ENCODE data around the gene SCN4A. TPM values are rescaled to one million over a fixed set of nuclear protein-coding genes. Genes with fewer than 3 reads are reported as not detected.

Gene SCN4A
- total RNA-seq, 1 experiment from 2014 or later: 1.4 TPM

DNA sequence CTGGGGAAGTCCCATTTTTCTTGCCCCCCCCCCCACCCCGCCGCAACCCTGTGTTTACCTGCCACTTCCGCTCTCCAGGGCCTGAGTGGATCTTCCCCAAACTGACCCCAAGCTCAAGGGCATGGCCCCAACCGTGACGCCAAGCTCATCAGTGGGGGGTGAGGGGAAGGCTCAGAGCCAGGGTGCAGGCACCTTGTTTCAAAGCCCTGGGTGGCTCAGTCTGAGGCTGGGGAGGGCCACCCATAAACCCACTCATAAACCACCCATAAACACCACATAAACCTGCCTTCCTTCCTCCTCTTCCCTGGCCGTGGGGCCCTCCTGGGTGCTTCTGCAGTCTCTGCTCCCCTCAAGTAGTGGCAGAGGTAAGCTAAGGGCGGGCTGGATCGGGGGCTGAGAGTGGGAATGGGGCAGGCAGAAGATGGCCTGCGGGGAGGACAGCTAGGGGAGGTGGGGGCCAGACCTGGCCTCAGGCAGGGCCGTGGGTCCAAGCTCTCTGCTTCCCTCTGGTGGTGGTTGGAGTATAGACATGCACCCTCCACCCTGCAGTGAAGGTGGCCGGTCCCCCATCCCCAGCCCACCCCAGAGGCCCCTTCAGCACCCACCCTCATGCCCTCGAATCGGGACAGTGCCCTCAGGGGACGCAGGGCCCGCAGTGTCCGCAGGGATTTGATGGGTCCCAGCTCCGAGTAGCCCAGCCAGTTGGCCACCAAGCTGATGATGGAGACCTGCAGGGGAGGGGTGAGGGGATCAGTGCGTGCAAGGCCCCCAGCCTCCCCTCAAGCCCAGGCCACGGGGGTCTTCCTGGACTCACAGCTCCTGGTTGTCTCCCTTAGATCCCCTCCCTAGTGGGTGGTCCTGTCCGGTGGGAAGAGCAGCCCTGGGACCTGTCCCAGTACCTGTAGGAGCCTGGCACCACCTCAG is 26.0 kb downstream of the SCN4A start:
- no TSS peak for BruUV-seq (replicated peaks)
- Histone ChIP-seq H3K79me2 (ENCODE audit: low read depth) (no peaks in the 10 kb centered on the region), H3K4me3 (no peak overlapping the region), H3K36me3 (ENCODE audit: low read depth) (no peaks in the 10 kb centered on the region), H4K20me1 (ENCODE audit: insufficient read depth) (no peaks in the 10 kb centered on the region), H3K9me2 (ENCODE audit: insufficient read depth) (no peaks in the 10 kb centered on the region), H3K4me1 (replicated peaks; ENCODE audit: insufficient read depth) (no peaks in the 10 kb centered on the region), H3F3A (ENCODE audit: insufficient read depth, low read depth) (no peaks in the 10 kb centered on the region), H3K4me2 (no peak overlapping the region), H3K27me3 (ENCODE audit: insufficient read depth, low read depth) (peaks cover 11% of the 10 kb centered on the region), H3K9me3 (ENCODE audit: insufficient read depth, low read depth) (no peaks in the 10 kb centered on the region), H3K27ac (no peak overlapping the region), H2AFZ (no peak overlapping the region)
- ChIA-PET POLR2A (ENCODE audit: unreplicated experiment) (interaction anchor here (0.9 kb wide), 1 partner anchor 18 kb away, joined by 7 read pairs; no protein-coding TSS in a partner anchor), CTCF (interaction anchor here (0.5 to 1.3 kb wide), 11 partner anchors 11 to 199 kb away, joined by 3 to 9 read pairs (median 5); partner anchors contain the start of gene GH1)
- peak in 1 of 2 experiments; percentile 43 for DNase-seq
- TF ChIP-seq EZH2 (IDR thresholded peaks at IDR 0.05; ENCODE audit: low read depth): no peak
- TF ChIP-seq, protein P1, sequence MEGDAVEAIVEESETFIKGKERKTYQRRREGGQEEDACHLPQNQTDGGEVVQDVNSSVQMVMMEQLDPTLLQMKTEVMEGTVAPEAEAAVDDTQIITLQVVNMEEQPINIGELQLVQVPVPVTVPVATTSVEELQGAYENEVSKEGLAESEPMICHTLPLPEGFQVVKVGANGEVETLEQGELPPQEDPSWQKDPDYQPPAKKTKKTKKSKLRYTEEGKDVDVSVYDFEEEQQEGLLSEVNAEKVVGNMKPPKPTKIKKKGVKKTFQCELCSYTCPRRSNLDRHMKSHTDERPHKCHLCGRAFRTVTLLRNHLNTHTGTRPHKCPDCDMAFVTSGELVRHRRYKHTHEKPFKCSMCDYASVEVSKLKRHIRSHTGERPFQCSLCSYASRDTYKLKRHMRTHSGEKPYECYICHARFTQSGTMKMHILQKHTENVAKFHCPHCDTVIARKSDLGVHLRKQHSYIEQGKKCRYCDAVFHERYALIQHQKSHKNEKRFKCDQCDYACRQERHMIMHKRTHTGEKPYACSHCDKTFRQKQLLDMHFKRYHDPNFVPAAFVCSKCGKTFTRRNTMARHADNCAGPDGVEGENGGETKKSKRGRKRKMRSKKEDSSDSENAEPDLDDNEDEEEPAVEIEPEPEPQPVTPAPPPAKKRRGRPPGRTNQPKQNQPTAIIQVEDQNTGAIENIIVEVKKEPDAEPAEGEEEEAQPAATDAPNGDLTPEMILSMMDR (conservative IDR thresholded peaks at IDR 0.05): peak; percentile 81
- intact Hi-C loops (cut with micrococcal nuclease; ENCODE audit: unreplicated experiment): no loop called here

DNA sequence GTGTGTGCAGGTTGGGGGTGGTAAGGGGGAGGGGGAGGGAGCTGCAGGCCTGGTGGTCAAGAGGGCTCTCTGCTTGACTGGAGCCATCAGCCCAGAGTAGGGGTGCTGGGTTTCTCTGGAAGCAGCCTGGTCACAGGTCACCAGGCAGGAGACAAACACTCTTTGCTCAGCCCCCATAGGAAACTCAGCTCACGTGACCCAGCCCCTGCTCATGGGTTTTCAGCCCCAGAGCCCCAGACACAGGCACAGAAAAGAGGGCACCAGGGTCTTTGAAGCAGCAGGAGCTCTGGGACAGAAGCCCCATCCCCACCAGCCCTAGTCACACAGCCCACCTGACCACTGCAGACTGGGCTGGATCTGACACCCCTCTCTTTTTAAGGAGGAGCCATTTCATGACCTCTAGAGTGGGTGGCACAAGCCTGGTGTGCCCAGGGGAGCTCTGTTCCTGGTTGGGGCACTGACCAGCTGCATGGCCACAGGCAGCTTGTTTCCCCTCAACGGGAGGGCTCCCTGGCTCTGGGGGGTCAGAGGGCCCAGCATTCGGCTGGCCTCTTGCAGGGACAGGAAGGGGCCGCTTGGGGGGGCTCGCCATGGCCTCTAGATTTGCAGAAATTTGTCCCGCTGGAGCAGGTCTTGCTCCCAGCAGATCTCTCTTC is 26.8 kb downstream of the SCN4A start:
- Histone ChIP-seq H3K36me3 (ENCODE audit: low read depth) (no peaks in the 10 kb centered on the region), H3K27me3 (ENCODE audit: insufficient read depth, low read depth) (peaks cover 11% of the 10 kb centered on the region), H3F3A (ENCODE audit: insufficient read depth, low read depth) (no peaks in the 10 kb centered on the region), H3K4me1 (replicated peaks; ENCODE audit: insufficient read depth) (no peaks in the 10 kb centered on the region), H2AFZ (no peak overlapping the region), H3K9me3 (ENCODE audit: insufficient read depth, low read depth) (no peaks in the 10 kb centered on the region), H3K9me2 (ENCODE audit: insufficient read depth) (no peaks in the 10 kb centered on the region), H3K79me2 (ENCODE audit: low read depth) (no peaks in the 10 kb centered on the region), H3K4me3 (no peak overlapping the region), H3K4me2 (no peak overlapping the region), H3K27ac (no peak overlapping the region), H4K20me1 (ENCODE audit: insufficient read depth) (no peaks in the 10 kb centered on the region)
- ChIA-PET CTCF (interaction anchor here (0.5 to 1.3 kb wide), 11 partner anchors 12 to 199 kb away, joined by 3 to 9 read pairs (median 5); partner anchors contain the start of gene GH1), POLR2A (ENCODE audit: unreplicated experiment) (interaction anchor here (0.6 to 0.9 kb wide), 2 partner anchors 18 to 39 kb away, joined by 3 to 7 read pairs; no protein-coding TSS in a partner anchor)
- TF ChIP-seq, protein P1 (conservative IDR thresholded peaks at IDR 0.05): no peak
- no peak for DNase-seq
- no TSS peak for BruUV-seq (replicated peaks)
- intact Hi-C loops (cut with micrococcal nuclease; ENCODE audit: unreplicated experiment): no loop called here

DNA sequence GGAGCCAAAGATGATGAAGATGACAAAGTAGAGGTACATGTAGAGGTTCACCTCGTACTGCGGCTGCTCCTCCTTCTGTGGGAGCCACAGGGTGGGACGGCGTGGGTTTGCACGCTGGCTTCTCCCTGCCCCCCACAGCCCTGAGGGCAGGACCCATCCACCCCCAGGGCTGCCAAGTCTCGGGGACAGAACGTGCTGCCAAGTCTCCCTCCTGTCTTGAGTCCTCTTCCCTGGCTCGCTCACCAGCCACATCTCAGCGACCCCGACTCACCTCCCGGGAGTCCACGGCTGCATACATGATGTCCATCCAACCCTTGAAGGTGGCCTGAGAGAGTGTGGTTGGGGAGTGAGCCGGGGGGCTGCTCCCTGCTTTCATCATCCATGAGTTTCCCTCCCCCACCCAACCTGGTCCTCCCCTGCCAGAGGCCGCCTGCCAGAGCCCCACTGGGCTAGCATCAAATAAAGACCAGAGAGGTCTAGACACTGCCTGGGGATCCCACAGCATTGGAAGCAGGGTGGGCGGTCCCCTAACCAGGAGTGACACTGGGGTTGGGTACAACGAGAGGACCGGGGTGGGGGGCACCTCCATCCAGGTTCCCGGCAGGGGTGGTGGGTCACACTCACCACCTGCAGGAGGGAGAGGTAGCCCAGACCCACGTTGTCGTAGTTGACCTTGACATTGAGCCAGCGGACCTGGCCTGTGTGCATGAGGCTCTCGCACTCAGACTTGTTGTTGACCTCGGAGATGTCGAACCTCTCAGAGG is 27.8 kb downstream of the SCN4A start:
- Histone ChIP-seq H3K27me3 (ENCODE audit: insufficient read depth, low read depth) (peaks cover 11% of the 10 kb centered on the region), H2AFZ (no peak overlapping the region), H3K36me3 (ENCODE audit: low read depth) (no peaks in the 10 kb centered on the region), H3K4me3 (no peak overlapping the region), H3K4me2 (no peak overlapping the region), H3F3A (ENCODE audit: insufficient read depth, low read depth) (no peaks in the 10 kb centered on the region), H3K27ac (no peak overlapping the region), H3K9me2 (ENCODE audit: insufficient read depth) (no peaks in the 10 kb centered on the region), H3K4me1 (replicated peaks; ENCODE audit: insufficient read depth) (no peaks in the 10 kb centered on the region), H4K20me1 (ENCODE audit: insufficient read depth) (no peaks in the 10 kb centered on the region), H3K9me3 (ENCODE audit: insufficient read depth, low read depth) (no peaks in the 10 kb centered on the region), H3K79me2 (ENCODE audit: low read depth) (no peaks in the 10 kb centered on the region)
- POLR2A ChIA-PET (ENCODE audit: unreplicated experiment): no interaction called here
- intact Hi-C loops (cut with micrococcal nuclease; ENCODE audit: unreplicated experiment): no loop called here
- CTCF ChIA-PET: interaction anchor here (0.6 kb wide), 1 partner anchor 335 kb away, joined by 6 read pairs; no protein-coding TSS in a partner anchor
- no peak for DNase-seq
- BruUV-seq (replicated peaks): no TSS peak
- TF ChIP-seq, protein P1 (conservative IDR thresholded peaks at IDR 0.05): no peak
- no peak for TF ChIP-seq EZH2 (IDR thresholded peaks at IDR 0.05; ENCODE audit: low read depth)

Measured in PC-9 (cell line).